NOMO-1 (cell line): ENCODE results near the gene CFD.
A peak's percentile ranks its signal among the peaks of the same experiment; 100 is the strongest.
"Not testable (repeated sequence)": the region's sequence is repeated elsewhere in the genome, so short reads cannot be mapped to it uniquely, and the experiment has no call there.

Experiments used
- DNase-seq, 2 experiments: peaks; one replicate each; lab custom pipeline; 2025; ENCODE audit not compliant: unreplicated experiment in 2 of 2; lab: John Stamatoyannopoulos, UW

Gene CFD

DNA sequence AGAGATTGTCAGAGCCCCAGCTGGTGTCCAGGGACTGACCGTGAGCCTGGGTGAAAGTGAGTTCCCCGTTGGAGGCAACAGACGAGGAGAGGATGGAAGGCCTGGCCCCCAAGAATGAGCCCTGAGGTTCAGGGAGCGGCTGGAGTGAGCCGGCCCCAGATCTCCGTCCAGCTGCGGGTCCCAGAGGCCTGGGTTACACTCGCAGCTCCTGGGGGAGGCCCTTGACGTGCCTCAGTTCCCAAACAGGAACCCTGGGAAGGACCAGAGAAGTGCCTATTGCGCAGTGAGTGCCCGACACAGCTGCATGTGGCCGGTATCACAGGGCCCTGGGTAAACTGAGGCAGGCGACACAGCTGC, 8.5 kb upstream of the CFD start:
- no peak for DNase-seq

DNA sequence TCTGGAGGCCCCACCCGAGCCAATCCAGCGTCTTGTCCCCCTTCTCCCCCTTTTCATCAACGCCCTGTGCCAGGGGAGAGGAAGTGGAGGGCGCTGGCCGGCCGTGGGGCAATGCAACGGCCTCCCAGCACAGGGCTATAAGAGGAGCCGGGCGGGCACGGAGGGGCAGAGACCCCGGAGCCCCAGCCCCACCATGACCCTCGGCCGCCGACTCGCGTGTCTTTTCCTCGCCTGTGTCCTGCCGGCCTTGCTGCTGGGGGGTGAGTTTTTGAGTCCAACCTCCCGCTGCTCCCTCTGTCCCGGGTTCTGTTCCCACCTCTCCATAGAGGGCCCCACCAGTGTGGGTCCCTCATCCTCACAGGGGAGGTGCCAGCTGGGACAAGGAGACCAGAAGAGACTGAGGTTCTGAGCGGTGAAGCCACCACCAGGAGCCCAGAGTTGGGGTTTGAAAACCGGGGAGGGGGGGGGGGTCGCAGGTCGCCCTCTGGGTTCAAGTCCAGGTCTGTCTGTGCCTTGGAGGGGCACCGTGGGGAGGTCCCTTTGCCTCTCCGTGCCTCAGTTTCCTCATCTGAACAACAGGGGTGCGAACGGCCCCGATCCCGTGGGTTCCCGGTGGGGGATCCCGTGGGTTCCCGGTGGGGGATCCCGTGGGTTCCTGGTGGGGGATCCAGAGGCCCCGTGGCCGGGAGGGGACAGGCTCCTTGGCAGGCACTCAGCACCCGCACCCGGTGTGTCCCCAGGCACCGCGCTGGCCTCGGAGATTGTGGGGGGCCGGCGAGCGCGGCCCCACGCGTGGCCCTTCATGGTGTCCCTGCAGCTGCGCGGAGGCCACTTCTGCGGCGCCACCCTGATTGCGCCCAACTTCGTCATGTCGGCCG, 7.1 kb upstream of the CFD start, which contains the start of gene ELANE:
TSS of gene ELANE (plus strand) at position 168 of the 878 bp plus-strand sequence. CDS start at position 194, 26 bp downstream.
- DNase-seq, result peak; percentile 54 to 74

DNA sequence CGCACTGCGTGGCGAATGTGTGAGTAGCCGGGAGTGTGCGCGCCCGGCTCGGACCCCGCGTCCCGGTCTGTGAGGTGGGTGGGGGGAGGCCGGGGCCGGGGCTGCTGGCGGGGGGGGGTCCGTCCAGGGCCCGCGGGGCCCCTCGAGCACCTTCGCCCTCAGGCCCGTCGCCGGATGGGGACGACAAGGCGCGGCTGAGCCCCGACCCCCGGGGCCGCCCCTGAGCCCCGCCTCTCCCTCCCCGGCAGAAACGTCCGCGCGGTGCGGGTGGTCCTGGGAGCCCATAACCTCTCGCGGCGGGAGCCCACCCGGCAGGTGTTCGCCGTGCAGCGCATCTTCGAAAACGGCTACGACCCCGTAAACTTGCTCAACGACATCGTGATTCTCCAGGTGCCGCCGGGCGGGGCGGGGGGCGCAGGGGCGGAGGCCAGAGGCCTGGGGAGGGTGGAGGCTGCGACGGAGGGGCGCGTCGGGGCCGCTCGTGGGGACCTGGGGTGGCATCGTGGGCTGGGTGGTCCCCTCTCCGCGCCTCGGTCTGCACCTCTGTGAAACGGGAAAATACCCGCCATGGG, 6.4 kb upstream of the CFD start:
- DNase-seq, result no peak

DNA sequence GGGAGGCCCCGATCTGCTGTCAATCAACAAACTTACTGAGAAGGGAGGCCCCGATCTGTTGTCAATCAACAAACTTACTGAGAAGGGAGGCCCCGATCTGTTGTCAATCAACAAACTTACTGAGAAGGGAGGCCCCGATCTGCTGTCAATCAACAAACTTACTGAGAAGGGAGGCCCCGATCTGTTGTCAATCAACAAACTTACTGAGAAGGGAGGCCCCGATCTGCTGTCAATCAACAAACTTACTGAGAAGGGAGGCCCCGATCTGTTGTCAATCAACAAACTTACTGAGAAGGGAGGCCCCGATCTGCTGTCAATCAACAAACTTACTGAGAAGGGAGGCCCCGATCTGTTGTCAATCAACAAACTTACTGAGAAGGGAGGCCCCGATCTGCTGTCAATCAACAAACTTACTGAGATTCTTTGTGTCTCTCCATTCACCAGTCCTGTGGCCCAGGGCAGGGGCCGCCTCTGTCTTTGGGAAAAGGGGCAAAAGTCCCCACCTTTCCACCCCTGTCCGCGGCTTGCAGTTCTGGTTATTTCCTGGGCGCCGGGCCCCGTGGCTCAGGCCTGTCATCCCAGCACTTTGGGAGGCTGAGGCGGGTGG, 5.7 kb upstream of the CFD start:
- DNase-seq, result not testable (repeated sequence)

DNA sequence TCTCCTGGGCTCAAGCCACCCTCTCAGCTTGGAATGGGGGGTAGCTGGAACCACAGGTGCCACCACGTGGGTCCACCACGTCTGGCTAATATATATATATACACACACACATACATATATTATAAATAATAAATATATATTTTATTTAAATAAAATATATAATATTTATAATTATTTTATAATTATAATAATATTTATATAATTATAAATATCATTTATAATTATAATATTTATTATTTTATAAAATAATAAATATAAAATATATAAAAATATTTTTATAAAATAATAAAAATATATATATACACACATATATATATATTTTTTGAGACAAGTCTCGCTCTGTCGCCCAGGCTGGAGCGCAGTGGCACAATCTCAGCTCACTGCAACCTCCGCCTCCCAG, 4.9 kb upstream of the CFD start:
- DNase-seq, result no peak

DNA sequence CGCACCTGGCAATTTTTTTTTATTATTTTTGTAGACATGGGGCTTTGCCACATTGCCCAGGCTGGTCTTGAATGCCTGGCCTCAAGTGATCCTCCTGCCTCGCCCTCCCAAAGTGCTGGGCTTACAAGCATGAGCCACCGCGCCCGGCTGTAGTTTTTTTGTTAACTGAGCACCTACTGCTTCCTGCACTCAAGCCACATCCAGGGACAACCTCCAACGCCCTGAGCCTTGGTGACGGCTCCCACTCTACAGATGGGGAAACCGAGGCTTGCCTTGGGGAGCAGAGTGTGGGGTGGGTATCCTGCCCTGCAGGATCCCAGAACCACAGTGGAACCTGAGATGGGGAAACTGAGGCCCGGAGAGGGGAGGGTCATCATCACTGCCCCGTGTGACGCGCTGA, 4.3 kb upstream of the CFD start:
- DNase-seq, result no peak

DNA sequence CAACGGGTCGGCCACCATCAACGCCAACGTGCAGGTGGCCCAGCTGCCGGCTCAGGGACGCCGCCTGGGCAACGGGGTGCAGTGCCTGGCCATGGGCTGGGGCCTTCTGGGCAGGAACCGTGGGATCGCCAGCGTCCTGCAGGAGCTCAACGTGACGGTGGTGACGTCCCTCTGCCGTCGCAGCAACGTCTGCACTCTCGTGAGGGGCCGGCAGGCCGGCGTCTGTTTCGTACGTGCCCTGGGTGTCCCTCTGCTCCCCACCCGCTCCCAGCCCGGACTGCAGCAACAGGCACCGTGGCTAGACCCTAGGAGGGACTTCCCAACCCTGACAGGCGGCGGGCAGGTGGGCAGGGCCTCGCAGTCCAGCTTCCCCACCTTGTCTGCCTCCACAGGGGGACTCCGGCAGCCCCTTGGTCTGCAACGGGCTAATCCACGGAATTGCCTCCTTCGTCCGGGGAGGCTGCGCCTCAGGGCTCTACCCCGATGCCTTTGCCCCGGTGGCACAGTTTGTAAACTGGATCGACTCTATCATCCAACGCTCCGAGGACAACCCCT, 3.8 kb upstream of the CFD start:
- no peak for DNase-seq

DNA sequence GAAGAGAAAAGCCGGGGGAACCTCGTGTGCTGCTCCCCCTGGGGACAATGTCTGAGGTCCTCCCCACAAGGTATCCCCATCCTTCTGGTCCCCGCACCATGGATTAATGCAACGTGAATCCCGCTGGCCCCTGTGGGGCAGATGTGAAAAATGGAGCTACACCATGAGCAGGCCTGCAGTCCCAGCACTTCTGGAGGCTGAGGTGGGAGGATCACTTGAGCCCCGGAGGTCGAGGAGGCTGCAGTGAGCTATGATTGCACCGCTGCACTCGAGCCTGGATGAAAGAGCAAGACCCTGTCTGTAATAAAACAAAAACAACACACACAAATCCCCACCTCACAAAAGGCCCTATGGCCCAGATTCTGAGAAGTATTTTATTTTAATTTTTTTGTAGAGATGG, 1.2 kb upstream of the CFD start:
- DNase-seq, result no peak

DNA sequence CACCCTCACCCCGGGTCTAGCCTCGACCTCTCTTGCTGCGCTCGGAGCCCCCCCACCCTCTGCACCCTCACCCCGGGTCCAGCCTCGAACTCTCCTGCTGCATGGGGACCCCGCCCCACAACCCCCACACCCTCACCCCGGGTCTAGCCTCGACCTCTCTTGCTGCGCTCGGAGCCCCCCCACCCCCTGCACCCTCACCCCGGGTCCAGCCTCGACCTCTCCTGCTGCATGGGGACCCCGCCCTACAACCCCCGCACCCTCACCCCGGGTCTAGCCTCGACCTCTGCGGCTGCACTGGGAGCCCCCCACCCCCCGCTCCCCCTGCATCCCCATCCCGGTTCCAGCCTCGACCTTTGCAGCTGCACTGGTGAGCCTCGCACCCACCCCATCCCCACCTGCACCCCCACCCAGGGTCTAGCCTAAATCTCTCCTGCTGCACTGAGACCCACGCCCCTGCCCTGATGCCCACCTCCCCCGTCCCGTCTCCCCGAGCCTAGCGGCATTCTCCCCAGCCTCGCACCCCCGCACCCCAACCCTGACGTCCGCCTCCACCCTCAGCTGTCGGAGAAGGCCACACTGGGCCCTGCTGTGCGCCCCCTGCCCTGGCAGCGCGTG, 1.8 kb downstream of the CFD start:
- no peak for DNase-seq

DNA sequence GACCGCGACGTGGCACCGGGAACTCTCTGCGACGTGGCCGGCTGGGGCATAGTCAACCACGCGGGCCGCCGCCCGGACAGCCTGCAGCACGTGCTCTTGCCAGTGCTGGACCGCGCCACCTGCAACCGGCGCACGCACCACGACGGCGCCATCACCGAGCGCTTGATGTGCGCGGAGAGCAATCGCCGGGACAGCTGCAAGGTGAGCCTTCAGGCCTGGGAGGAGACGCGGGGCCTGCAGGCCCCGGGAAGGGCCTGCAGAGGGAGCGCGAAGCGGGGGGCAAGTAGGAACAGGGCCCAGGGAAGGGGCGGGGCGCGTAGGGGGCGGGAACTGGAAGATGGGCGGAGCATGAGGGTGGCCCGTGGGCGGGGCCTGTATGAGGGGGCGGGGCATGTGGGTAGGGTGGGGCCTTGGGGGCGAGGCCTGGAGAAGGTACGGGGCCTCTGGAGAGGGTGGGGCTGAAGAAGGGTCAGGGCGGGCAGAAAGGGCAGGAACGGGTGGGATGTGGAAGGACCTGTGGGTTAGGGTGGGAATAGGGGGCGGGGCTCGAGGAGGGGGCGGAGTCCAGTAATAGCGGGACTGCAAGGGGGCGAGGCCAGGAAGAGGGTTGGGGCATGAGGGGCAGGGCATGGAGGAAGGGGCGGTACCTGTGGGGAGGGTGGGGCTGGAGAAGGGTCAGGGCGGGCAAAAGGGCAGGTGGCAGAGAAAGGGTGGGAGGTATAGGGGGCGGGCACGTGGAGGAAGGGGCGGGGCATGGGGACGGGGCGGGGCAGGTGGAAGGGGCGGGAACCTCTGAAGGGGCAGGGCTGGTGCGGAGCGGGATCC, 2.5 kb downstream of the CFD start:
- peak in 1 of 2 experiments; percentile 40 for DNase-seq

DNA sequence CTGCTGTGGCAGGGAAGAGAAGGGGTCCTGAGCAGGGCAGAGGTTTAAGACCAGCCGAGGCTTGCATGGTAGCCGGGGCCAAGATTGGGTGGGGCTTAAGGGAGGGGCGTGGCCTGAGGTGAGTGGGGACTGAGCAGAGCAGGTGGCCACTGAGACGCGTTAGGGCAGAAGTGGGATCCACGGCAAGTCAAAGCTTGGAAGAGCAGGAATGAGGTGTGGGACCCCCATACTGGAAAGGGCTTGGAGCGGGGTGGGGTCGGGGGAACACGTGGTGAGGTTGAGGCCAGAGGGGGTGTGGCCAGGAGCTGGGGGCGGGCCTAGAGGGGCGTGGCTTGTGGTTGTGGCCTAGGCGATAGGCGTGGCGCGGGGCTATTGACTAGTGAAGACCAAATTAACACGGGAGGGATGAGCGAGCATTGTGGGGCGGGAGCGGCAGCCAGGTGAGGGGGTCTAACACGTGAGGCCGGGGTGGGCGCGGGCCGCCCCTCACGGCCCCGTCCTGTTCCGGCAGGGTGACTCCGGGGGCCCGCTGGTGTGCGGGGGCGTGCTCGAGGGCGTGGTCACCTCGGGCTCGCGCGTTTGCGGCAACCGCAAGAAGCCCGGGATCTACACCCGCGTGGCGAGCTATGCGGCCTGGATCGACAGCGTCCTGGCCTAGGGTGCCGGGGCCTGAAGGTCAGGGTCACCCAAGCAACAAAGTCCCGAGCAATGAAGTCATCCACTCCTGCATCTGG, 3.3 kb downstream of the CFD start:
- DNase-seq, result no peak

DNA sequence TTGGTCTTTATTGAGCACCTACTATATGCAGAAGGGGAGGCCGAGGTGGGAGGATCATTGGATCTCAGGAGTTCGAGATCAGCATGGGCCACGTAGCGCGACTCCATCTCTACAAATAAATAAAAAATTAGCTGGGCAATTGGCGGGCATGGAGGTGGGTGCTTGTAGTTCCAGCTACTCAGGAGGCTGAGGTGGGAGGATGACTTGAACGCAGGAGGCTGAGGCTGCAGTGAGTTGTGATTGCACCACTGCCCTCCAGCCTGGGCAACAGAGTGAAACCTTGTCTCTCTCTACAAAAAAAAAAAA, 3.8 kb downstream of the CFD start:
- DNase-seq, result no peak

DNA sequence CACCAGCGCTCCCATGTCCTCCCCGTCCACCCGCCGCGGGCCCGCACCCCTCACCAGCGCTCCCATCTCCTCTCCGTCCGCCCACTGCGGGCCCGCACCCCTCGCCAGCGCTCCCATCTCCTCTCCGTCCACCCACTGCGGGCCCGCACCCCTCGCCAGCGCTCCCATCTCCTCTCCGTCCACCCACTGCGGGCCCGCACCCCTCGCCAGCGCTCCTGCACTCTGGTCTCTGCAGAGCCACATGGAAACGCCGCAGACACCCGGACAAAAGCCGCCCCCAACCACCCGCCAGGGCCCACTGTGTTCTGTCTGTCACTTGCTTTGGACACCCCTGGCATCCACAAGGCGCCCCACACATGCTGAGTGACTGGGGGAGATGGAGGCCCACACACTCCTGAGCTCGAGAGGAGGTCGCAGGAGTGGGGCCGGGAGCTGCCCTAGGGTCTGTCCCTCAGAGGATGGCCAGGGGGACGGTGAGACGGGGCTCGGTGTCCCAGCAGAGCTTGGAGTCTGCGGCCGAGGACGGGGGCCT, 7.4 kb downstream of the CFD start:
- DNase-seq, result no peak

DNA sequence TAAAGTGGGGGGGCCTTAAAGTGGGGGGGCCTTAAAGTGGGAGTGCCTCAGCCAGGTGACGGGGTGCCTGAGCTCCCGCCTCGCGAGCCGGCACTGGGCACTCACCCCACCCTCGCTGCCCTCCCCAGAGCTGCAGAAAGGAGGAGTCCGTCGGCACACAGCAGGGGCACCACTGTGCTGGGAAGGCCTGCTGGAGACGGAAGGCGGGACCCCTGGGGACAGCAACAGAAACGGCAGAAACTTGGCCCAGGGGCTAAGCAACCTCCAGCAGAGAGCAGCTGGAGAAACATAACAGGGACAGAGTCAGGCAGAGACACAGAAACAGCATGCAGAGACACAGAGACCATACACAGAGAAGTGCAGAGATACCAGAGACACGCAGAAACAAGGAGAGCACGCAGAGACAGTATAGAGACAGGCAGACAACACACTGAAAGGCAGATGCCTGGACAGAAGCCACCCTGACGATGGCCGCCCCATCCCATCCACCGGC, 7.9 kb downstream of the CFD start:
- no peak for DNase-seq

DNA sequence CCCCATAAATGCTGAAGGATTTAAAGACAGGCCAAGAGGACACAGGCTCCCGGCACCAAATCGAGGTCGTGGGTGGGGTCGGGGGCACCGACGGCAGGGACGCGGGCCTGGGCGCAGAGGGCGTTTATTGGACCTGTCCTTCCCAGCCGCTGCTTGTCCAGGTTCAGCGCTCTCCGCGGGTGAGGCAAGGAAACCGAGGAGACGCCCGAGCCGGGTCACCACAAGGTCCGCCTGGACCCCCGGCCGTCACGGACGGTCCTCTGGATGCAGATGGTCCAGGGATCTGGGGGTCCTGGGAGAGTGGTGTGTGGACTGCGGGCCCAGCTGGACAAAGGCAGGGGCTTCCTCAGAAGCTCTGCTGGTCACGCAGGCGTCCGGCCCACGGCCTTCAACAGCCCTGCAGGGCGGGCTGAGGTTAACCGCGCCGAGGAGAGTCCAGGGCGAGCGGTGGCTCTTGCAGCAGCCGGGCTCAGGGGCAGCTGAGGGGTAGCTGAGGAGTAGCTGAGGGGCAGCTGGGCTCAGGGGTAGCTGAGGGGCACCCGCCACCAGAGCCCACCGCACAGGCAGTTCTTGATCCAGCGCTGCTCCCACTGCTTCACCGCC, 8.5 kb downstream of the CFD start:
- DNase-seq, result no peak

DNA sequence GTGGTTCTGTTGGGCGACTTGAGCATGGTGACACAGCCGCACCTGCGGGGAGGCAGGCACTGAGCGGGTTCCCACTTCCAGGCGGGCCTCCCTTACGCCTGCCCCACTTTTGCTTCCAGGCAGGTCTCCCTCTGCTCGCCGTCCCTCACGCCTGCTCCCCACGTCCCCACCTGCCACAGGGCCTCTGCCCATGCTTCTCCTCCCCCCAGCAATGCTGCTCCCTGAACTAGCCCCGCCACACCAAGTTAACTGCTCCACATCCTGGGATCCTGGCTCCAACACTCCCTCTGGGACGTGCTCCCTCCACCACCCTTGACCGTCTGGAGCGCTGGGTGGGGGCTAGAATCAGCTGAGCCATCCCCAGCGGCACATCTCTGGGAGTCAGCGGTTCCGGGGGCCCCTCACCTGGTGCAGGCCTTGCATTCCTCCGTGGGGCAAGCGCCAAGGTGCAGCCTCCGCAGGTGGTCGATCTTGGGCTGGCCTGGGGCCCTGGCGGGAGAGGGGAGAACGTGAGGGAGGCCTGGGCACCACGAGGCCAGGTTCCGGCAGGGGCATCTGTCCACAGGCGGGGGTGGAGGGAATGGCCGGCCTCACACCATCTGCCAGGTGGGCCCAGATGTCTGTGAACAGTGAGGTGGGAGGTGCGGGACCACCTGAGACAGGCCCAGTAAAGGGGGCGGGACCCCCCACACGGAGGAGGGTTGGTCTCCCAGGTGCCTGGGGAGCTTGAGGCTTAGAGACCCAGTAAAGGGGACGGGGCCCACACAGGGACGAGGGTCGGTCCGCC, 9.2 kb downstream of the CFD start:
- DNase-seq, result no peak

DNA sequence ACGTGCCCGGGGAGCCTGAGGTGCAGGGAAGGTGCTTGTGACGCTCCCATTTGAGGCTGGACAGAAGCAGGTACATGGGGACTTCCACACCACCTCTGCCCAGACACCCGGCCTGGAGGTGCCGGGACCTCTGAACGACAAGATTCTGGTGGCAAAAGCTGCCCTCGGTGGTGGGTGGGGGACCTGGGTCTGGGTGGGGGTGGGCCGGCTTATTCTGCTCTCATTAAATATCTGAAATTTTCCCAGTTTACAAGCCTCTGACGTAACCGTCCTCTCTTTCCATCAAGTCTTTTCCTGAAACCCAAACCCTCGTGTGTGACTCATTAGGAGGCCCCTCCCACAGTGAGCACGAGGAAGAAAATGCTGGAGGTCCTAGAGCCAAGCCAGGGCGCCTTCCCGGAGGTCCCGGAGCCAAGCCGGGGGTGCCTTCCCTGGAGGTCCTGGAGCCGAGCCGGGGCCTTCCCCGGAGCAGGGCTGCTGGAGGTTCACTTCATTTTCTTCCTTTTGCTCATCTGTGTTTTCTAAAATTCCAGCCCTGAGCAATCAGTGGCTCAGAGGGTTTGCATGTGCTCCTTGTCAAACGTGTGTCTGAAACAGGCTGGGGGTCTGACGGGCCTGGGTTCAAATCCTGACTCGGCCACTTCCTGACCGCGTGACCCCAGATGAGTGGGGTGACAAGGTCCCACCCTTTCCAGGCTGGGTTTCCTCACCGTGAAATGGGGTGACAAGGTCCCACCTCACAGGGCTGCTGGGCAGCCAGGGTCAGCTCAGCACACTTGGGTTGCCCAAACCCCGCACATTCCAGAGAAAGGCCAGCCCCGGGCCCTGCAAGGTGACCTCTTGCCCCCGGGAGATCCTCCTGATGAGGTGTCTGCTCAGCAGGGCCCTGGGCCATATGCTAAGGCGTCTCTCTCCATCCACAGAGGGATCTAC, 10.0 kb downstream of the CFD start:
- DNase-seq, result no peak
